ENCODE measurements around the gene PMVK.

DNA sequence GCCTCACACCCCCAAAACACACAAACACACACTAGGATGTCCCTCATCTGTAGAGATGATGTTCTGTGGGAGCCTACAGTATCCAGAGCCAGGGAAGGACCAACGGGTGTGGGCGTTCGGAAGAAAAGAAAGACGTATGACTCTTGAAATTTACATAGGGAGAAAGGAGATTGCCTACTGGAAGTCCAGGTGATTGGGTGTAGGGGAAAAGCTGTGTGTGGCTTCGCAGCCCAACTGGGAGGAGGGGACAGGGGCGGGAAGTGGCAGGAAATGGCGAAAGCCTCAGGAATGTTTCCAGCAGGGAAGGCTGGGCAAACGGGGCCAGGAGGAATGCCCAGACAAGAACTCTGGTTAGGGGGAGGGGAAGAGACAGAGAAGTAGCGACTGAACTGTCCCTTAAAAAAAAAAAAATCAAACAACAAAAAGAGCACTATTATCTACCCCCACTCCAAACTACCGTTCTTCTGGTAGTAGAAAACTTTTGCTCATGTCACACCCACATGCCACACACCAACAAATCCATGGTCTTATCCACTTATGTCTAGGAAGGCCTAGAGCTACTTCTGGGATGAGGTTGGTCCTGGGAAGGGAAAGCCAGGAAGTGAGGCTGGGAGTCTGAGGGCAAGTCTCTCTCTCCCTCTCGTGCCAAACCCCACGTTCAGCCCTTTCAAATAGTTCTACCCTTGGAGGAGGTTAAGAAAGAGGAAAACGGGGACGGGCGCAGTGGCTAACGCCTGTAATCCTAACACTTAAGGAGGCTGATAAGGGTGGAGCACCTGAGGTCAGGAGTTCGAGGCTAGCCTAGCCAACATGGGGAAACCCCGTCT is 36.2 kb upstream of the PMVK start:
- TF ChIP-seq, protein P1, sequence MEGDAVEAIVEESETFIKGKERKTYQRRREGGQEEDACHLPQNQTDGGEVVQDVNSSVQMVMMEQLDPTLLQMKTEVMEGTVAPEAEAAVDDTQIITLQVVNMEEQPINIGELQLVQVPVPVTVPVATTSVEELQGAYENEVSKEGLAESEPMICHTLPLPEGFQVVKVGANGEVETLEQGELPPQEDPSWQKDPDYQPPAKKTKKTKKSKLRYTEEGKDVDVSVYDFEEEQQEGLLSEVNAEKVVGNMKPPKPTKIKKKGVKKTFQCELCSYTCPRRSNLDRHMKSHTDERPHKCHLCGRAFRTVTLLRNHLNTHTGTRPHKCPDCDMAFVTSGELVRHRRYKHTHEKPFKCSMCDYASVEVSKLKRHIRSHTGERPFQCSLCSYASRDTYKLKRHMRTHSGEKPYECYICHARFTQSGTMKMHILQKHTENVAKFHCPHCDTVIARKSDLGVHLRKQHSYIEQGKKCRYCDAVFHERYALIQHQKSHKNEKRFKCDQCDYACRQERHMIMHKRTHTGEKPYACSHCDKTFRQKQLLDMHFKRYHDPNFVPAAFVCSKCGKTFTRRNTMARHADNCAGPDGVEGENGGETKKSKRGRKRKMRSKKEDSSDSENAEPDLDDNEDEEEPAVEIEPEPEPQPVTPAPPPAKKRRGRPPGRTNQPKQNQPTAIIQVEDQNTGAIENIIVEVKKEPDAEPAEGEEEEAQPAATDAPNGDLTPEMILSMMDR (IDR thresholded peaks at IDR 0.05; ENCODE audit: borderline replicate concordance, extremely low read depth, low read length, poor library complexity, severe bottlenecking), result no peak
- TF ChIP-seq EZH2 (IDR thresholded peaks at IDR 0.05; ENCODE audit: borderline replicate concordance, low read depth, low read length, severe bottlenecking), result no peak
